NCI-H1092 treated with DMSO at 0.1 percent for 48 hours (cell line): Measurements from ENCODE around the gene RIPOR3.
"Not testable (repeated sequence)": the region's sequence is repeated elsewhere in the genome, so short reads cannot be mapped to it uniquely, and the experiment has no call there.

Source experiments
- DNase-seq: peaks from one replicate; lab custom pipeline; 2025; lab: John Stamatoyannopoulos, UW

RIPOR3 gene

DNA sequence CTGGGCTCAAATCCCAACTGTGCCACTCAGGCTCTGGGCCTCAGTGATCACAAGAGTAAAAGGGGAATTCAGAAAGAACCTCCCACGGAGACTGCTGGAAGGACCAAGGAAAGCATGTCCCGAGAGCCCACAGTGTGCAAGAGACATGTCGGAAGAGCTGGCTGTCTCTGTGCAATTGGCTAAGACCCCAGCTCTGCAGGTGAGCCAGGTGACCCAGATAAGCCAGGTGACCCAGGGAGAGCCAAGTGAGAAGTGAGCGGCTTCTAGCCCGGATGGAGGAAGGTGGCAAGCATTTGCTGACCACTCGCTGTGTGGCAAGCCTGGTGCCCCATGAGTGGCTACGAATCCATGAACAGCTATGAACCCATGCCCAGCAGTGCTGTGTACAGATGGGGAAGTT, 59.1 kb downstream of the RIPOR3 start:
- DNase-seq, result no peak

DNA sequence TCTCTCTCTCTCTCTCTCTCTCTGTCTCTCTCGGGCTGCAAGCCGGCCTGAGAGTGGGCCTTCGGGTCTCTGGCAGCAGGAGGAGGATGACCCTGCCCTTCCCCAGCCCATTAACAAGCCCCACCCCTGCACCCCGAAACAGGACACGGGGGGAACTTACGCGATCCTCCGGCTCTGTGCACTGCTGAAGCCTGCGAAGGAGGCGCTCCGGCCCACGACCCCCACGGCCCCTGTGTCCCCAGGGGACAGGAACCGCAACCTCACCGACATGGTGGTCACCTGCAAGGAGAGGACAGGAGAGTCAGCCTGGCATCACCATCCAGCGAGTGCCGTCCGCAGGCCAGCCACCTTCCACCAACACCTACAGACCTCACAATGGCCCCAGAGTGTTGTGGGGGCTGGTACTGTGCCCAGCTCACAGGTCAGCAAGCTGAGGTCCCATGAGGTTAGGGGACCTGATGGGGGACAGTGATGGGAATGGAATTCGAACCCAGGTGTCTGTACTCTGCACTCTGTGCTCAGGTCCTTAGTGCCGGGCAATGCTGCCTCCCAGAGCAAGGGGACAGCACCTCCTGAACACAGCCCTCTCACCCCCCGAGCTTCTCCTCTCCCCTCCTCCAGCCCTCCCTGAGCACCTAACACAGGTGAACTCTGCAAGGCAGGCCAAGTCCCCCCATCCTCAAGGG, 60.6 kb downstream of the RIPOR3 start:
- DNase-seq, result no peak

DNA sequence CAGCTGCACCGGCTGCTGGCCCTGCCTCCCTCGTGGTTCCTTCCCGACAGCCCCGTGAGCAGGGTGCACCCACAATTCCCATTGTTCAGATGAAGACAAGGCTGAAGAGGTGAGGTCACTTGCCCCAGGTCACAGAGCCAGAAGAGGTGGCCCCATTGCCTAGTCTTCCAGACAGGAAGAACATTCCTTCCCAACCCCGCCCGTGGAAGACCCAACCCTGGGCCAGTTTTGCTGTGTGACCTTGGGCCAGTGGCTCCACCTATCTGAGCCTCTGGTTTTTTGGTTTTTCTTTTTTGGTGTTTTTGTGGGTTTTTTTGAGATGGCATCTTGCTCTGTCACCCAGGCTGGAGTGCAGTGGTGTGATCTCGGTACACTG, 61.7 kb downstream of the RIPOR3 start:
- DNase-seq, result no peak

GRCh38 chr20:50628853-50629669, 62.3 kb downstream of the RIPOR3 start:
- DNase-seq, result no peak

DNA sequence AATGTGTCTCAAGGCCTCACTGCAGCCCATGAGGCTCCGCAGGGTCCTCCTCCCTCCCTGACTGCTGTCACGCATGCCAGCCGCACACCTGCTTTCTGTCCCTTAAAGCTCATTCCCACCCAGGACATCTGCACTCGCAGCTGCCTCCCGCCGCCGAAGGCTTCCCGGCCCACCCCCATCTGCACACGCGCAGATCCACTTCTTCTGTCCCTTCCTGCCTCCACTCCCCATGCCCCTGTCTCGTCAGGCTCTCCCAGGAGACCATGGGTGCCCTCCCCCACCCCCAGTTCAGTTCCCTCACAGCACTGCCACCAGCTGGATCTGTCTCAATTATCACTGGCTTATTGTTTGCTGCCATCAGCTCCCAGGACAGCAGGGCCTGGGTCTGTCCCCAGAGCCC, 63.0 kb downstream of the RIPOR3 start:
- peak; percentile 7 for DNase-seq

- no peak for DNase-seq
These were observed 63.6 kb downstream of the RIPOR3 start for GRCh38 chr20:50627747-50628146.

- DNase-seq, result peak; percentile 29
These were observed 65.2 kb downstream of the RIPOR3 start for GRCh38 chr20:50625986-50626677.

DNA sequence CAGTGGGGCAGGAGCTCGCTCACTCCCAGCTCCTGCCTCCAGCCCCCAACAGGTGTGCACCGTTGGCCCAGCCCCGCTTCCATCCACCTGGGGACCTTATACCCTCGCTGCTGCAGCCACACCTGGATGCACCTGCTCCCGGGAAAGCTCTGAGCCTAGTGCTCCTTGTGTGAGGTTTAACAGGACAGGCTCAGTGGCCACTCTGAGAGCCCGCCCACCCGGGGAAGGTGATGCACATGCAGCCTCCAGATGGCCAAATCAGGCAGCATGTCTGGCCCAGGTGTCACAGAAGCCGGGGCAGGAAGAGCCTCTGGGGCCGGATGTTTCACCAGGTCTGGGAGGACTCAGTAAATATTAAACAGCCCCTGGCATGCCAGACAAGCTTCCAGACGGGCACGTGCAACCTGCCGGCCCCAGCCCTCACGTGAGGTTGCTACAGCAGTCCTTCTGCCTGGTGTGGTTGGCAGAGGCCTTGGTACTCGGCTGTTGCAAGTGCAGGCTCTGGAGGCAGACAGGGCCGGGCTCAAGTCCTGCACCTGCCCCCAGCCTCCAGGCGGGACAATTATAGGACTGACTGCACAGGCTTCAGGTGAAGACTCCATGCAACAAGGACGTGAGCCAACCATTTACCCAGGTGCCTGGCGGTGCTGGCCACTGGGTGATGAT, 66.9 kb downstream of the RIPOR3 start:
- peak; percentile 12 for DNase-seq

GRCh38 chr20:50621068-50621665, 70.2 kb downstream of the RIPOR3 start:
- no peak for DNase-seq

DNA sequence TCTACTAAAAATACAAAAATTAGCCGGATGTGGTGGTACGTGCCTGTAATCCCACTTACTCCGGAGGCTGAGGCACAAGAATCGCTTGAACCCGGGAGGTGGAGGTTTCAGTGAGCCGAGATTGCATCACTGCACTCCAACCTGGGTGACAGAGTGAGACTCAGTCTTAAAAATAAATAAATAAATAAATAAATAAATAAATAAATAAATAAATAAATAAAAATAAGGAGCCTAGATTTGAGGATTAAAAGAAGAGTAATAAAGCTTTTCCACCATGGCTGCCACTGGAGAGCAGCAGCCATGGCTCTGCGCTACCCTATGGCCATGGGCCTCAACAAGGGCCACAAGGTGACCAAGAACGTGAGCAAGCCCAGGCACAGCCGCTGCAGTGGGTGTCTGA, 70.9 kb downstream of the RIPOR3 start:
- DNase-seq, result not testable (repeated sequence)

GRCh38 chr20:50618537-50618936, 72.8 kb downstream of the RIPOR3 start:
- DNase-seq, result no peak

- no peak for DNase-seq
These were observed 74.3 kb downstream of the RIPOR3 start for GRCh38 chr20:50617022-50617421.

- no peak for DNase-seq
These were observed 75.9 kb downstream of the RIPOR3 start for GRCh38 chr20:50615407-50615806.

GRCh38 chr20:50613438-50614169, 77.7 kb downstream of the RIPOR3 start:
- DNase-seq, result no peak

DNA sequence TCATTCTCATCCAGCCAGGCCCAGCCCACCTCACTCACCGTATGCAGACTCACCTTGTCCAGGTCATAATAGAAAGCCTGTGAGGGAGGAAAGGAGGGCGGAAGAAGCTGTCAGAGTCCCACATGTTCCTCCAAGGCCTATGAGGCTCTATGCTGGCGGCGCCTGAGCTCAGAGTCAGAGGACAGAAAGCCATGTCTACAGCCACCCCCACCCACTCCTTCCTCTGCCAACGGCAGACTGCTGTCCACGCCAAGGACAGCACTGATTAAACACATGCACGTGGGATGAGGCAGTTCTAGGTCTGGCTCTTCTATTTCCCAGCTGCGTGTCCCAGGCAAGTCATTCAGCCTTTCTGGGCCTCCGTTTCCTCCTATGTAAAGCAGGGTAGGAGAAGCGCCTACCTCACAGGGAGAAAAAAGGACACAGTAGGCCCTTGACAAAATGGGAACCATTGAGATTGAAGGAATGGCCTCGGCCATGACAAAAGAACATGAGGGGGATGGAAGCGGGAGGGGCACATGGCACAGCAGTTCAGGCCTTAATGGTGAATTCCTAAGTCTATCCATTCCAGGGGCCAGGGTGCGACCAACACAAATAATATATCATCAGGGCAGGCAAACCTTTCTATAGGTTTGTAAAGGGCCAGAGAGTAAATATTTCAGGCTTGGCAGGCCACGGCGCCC, 80.1 kb downstream of the RIPOR3 start:
- DNase-seq, result no peak

- peak; percentile 1 for DNase-seq
These were observed 81.1 kb downstream of the RIPOR3 start for GRCh38 chr20:50610212-50610718.

GRCh38 chr20:50609438-50609989, 81.8 kb downstream of the RIPOR3 start:
- DNase-seq, result no peak

DNA sequence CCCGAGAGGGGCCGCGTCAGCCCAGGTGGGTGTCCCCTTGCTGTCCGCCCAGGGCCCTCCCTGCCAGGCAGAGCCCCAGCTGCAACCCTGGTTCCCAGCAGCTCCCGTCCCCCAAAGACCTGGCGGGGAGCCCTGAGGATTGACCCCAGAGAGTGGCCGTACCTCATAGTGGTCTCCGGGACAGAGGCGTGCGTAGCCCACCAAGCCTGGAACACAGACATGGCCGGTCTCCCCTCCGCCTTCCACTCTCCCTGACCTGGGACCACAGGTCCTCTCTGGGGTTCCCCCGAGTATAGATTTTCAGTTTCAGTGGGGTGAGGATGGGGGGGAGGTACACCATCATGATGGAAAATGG, 82.6 kb downstream of the RIPOR3 start:
- DNase-seq, result no peak

DNA sequence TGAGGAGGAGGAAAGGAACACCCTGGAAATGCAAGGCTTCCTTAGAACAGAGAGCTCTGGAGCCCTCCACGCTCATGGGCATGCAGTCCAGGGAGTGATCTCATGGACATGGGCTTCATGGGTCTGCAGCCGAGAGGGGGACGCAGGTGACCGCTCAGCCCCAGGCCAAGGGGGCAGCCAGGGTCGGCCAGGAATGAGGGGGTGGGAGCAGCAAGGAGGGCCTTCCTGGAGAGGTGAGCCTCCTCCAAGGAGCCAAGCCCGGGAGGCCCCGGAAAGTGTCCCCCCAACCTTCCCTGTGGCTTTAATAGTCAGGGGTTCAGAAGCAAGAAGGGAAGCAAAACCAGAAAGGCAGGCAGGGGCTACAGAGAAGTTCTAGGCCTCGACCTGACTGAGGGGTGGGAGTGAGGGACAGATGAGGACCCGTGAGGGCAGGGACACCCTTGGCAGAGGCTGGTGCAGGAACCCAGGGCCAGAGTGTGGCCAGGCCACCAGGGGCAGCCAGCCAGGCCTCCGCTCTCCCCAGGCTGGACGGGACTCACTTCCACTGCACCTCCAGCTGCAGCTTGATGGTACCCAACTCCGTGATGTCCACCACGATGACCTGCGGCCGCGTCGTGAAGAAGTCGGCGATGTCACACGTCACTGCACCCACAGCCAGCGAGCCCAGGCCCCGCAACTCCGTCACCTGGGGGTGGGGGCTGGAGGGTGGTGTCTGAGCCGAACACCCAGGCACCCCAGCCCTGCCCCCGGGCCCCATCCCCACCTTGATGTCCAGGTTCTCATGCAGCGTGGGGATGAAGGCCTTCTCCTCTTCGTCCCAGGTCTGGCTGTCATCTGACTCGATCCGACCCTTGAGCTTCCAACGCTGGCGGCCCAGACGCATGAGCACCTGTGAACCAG, 83.2 kb downstream of the RIPOR3 start:
- no peak for DNase-seq
